Measurements from ENCODE around the gene PLIN4.

PLIN4 gene

DNA sequence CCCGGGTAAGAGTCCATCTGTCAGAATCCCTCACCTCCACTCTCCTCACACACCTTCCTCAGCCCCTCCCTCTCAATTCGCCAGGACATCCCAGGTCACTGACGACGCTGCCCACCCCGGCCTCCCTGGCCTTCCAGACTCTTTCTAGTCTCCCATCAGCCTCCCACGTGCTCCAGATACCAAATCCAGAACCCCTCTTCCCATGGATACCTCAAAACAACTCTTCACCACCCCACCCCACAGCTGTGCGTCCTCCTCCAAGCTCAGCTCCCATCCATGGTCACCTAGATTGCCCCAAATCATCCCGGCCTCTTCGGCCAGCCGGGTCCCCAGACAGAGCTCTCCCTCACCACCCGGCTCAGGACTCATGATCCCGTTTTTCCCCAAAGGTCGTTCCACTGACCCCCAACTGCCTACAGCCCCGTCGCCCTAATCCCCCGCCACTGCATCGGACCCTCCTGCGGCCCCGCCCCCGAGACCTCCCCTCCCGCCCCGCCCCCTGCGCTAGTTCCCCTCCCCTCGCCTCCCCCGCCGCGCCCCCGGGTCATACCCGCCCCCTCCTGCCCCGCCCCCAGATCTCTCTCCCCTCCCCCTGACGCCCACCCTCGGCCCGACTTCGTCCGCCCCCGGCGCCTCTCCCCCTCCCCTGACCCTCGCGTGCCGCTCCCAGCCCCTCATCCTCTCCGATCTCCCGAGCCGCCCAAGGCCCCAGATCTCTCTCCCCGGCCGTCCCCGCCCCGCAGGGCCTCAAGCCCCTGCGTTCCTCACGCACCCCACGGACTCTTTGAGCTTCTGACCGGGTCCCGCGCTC is 61.2 kb downstream of the PLIN4 start:
- no peaks in the 10 kb centered on the region for H3K27me3 Mint-ChIP-seq
- H3K9me3 Mint-ChIP-seq: no peaks in the 10 kb centered on the region
- peak overlapping the region; percentile 88 for H3K4me3 Mint-ChIP-seq
- H3K27ac Mint-ChIP-seq: peak overlapping the region; percentile 95
- DNase-seq (ENCODE audit: low spot score in 2 of 2) (peak in 1 of 2 donors; percentile 43), ATAC-seq (ENCODE audit: low read depth) (peak; percentile 38)
- peaks cover 25% of the 10 kb centered on the region for H3K4me1 Mint-ChIP-seq
- peaks cover 9% of the 10 kb centered on the region for H3K36me3 Mint-ChIP-seq

DNA sequence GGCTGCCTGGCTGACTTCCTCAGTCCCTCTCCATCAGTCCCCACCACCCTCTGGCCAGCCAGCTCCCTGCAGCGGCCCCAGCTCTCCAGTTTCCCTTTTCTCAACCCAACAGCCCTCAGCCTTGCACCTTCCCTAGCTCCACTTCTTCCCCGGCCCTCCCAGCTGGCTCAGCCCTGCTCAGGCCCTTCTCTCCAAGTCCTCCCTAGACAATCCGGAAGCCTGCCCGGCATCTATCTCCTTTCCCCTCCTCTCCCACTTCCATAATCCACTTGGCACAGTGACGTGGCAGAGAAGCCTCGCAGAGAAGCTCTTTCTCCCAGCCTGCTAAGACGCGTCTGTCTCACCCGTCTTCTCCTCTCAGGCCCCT is 61.8 kb downstream of the PLIN4 start:
- DNase-seq (ENCODE audit: low spot score in 2 of 2) (no peak), ATAC-seq (ENCODE audit: low read depth) (no peak)
- Mint-ChIP-seq H3K36me3 (peaks cover 11% of the 10 kb centered on the region), H3K27me3 (no peaks in the 10 kb centered on the region), H3K4me1 (peaks cover 25% of the 10 kb centered on the region), H3K9me3 (no peaks in the 10 kb centered on the region), H3K27ac (peak overlapping the region; percentile 95), H3K4me3 (peak overlapping the region; percentile 88)

DNA sequence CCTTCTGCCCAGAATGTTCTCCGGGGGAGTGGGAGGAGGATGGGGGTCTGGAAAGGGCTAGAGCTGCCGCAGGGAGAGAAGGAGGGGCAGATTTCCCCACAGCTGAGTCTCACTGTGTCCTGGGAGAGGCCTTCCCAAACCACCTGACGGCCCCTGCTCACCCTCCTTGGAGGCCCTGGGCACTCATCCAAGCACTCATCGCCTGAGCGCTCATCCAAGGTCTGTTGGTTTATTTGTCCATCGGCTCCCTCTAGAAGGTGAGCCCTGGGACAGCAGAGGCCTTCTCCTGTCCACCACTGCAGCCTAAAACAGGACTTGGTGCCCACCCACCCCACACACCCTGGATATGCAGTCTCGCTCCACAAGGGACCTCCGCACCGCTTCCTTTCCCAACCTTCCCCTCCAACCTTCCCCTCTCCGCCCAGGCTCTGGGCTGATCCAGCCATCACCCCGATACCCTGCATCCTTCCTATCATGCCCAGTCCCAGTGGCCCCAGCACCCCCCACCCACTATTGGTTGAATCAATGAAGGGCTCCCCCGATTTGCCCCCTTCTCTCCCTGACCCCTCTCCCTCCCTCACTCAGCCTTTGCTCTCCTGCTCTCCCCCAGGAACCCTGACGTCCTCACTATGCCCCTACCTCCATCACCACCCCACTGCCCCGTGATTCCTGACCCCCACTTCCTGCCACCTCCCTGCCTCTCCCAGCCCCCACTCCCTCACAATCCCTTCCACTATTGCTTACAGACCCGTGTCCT is 62.4 kb downstream of the PLIN4 start:
- Mint-ChIP-seq H3K4me1 (peaks cover 25% of the 10 kb centered on the region), H3K27me3 (no peaks in the 10 kb centered on the region), H3K27ac (peak overlapping the region; percentile 95), H3K9me3 (no peaks in the 10 kb centered on the region), H3K4me3 (peak overlapping the region; percentile 88), H3K36me3 (peaks cover 11% of the 10 kb centered on the region)
- ATAC-seq (ENCODE audit: low read depth): no peak
- DNase-seq (ENCODE audit: low spot score in 2 of 2): no peak

DNA sequence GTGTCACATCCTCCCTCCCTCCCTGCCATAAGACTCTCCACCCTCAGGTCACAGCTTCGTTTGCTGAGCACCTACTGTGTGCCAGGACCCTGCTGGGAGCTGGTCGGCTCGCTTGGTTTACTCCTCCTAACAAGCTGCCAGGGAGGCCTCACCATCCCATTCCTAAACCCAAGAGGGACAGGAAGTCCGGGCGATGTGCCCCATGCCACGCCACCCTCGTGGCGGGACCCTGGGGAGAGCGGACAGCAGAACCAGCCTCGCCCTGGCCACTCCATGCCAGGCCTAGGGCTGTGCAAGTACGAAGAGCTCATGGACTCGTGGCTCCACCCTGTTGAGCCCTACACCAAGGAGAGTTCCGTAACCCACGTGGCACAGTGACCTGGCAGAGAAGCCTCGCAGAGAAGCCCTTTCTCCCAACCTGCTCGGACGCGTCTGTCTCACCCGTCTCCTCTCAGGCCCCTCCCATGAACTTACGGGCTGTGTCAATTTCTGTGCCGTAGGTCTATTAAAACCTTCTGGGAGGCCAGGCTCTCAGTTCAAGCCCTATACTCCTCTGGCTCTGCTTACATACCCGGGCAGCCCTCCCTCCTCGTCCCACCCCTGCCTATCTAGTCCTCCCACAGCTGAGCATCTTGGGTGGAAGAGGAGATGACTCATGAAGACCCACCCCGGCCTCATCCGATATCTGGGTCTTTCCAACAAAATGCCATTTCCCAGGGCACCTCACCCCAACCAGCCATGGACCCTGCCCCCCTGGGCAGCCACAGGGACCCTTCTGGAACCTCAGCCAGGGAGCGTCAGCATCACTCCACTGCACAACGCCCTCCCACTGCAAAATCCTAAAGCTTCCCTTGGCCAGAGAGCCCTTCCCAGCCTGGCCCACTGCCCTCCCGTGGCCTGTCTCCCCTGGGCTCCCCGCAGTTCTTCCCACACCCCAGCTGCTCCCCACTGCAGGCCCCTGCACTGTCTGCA is 63.3 kb downstream of the PLIN4 start:
- no peaks in the 10 kb centered on the region for H3K9me3 Mint-ChIP-seq
- peak overlapping the region; percentile 95 for H3K27ac Mint-ChIP-seq
- no peak for DNase-seq (ENCODE audit: low spot score in 2 of 2)
- peak overlapping the region; percentile 5 for H3K4me3 Mint-ChIP-seq
- no peak for ATAC-seq (ENCODE audit: low read depth)
- H3K27me3 Mint-ChIP-seq: no peaks in the 10 kb centered on the region
- H3K4me1 Mint-ChIP-seq: peaks cover 25% of the 10 kb centered on the region
- H3K36me3 Mint-ChIP-seq: peaks cover 13% of the 10 kb centered on the region

DNA sequence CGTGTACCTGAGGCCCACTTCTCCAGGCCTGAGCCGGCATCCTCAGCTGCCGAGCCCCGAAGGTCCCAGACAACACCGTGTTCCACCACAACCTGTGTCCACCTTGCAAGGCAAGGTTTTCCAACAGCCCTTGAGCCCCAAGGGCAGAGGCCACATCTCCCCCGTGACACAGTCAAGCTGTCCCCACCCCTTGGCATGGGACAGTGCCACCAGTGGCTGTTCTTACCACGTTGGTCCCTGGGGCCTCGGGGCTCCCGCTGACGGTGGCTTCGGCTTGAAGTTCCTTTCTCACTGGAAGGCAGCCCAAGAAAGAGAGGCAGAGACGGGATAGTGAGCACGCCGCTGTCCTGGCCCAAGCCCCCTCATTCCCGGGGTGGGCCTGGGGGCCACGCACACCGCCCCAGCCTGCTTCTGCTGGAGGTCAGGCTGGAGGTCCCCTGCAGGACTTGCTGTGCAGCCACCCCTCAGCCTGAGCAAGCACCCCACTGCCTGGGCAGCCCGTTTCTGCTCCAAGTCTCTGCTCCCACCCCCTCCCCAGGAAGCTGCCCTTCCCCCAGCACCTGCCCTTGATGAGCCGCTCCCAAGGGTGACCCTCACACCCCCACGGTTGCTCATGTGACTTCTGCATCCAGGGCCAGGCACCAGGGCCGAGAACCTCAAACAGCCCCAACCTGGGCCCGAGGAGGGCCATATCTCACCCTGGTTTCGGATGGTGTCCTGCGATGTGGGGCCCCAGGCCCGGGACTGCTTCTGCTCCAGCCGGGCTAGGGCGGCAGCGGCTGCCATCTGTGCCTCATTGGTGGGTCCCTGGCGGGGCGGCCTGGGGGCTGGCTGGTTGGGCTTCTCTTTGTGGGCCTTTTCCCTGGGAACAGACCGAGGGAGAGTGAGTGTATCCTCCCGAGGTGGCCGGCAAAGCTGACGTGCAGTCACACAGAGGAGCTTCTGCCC is 64.8 kb downstream of the PLIN4 start:
- Mint-ChIP-seq H3K4me3 (no peak overlapping the region), H3K27ac (no peak overlapping the region), H3K9me3 (no peaks in the 10 kb centered on the region), H3K4me1 (peaks cover 25% of the 10 kb centered on the region), H3K27me3 (no peaks in the 10 kb centered on the region), H3K36me3 (peaks cover 19% of the 10 kb centered on the region)
- DNase-seq (ENCODE audit: low spot score in 2 of 2) (no peak), ATAC-seq (ENCODE audit: low read depth) (no peak)

DNA sequence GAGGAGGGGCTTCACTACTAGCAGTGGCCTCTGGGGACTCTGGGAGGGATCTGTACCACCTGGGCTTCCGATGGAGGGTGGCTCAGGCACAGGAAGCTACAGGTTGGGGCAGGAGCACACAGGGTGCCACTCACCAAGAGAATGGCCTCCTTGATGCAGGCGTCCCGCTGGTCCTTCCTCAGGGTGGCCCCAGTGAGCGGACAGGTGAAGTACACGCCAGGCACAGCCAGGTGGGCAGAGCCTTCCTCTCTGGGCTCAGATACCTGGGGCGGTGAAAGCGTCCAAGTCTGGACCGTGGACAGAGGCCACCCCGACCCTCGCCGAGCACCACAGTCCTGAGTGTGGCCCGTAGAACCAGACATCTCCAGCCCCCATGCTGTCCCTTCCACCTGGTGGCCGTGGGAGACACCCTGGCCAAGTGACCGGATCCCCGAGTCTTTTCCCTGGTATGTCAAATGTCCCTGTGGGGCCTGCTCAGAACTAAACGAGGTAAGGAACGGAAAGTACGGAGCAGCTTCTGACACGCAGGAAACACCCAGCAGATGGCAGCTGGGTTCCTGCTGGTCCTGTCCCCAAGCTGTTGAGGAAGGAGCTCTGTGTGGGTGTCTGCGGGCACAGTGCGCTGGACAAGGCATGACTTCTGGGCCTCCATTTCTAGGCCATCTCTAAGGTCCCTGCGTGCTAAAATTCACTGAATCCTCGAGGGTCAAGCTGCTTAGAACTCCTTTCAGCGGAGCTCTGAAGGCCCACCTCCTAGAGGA is 65.9 kb downstream of the PLIN4 start:
- Mint-ChIP-seq H3K9me3 (no peaks in the 10 kb centered on the region), H3K36me3 (peaks cover 19% of the 10 kb centered on the region), H3K4me3 (no peak overlapping the region), H3K4me1 (peaks cover 21% of the 10 kb centered on the region), H3K27ac (no peak overlapping the region), H3K27me3 (no peaks in the 10 kb centered on the region)
- DNase-seq (ENCODE audit: low spot score in 2 of 2) (no peak), ATAC-seq (ENCODE audit: low read depth) (no peak)
